HL-60 (cell line): ENCODE data around the gene NXF1.
A peak's percentile ranks its signal among the peaks of the same experiment; 100 is the strongest.

Experiments
- DNase-seq, 2 experiments: peaks; one replicate each; pipeline ENCODE4 v3.0.0-alpha.2; 2010 to 2020; ENCODE audit warnings: low read depth in 1 of 2, low spot score in 1 of 2
- H3K27ac ChIP-seq: fragments of 250-450 bp; sonication (Bioruptor Pico); replicated peaks from 2 replicates; pipeline ENCODE4 v1.5.1; 2020; ENCODE audit warnings: mild to moderate bottlenecking, moderate library complexity
- H3K27me3 ChIP-seq: fragments of 250-450 bp; sonication (Bioruptor Pico); 2 replicates; pipeline ENCODE4 v1.5.1; 2021; ENCODE audit warnings: mild to moderate bottlenecking, moderate library complexity; ENCODE audit not compliant: insufficient read depth, poor library complexity, severe bottlenecking
- H3K4me3 ChIP-seq: replicated peaks from 2 replicates; pipeline ENCODE4 v1.5.1; 2011; ENCODE audit warnings: mild to moderate bottlenecking, control low read depth, low read length; ENCODE audit not compliant: insufficient read depth
- GABPA ChIP-seq: IDR thresholded peaks from 2 replicates; pipeline ENCODE4 v1.6.1; 2012; ENCODE audit warnings: low read depth
- POLR2AphosphoS5 ChIP-seq: IDR thresholded peaks from 2 replicates; pipeline ENCODE4 v1.6.1; 2012; ENCODE audit warnings: low read depth
- SPI1 ChIP-seq: IDR thresholded peaks from 2 replicates; pipeline ENCODE4 v1.6.1; 2012; ENCODE audit warnings: low read depth, mild to moderate bottlenecking, borderline replicate concordance
- TF ChIP-seq, protein P1 (sequence below): IDR thresholded peaks from 2 replicates; pipeline ENCODE4 v1.6.1; 2012; ENCODE audit warnings: low read depth; ENCODE audit not compliant: insufficient replicate concordance
- TF ChIP-seq, protein P2 (sequence below): IDR thresholded peaks from one replicate; pipeline ENCODE4 v1.5.1; 2011; ENCODE audit warnings: low read length, control low read depth, inconsistent platforms; ENCODE audit not compliant: insufficient read depth

The NXF1 gene

DNA sequence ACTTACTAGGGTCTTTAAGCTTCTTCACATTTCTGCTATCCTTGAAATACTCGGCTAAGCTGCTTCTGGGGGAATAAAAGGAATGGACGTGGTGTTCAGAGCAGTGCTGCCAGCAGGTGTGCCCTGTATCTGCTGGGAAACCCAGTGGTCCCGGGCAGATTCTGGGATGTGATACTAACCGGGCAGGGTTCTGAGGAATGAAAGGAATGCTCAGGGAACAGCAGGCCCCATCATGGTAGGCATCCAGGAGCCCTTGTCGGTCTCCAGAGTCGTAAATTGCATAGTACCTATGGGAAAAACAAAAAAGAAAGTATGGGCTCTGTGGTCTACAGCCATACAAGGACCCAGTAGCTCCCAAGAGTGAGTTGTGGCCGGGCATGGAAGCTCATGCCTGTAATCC is 9.0 kb downstream of the NXF1 start:
- TF ChIP-seq SPI1 (no peak), POLR2AphosphoS5 (no peak), GABPA (no peak)
- TF ChIP-seq, protein P1, sequence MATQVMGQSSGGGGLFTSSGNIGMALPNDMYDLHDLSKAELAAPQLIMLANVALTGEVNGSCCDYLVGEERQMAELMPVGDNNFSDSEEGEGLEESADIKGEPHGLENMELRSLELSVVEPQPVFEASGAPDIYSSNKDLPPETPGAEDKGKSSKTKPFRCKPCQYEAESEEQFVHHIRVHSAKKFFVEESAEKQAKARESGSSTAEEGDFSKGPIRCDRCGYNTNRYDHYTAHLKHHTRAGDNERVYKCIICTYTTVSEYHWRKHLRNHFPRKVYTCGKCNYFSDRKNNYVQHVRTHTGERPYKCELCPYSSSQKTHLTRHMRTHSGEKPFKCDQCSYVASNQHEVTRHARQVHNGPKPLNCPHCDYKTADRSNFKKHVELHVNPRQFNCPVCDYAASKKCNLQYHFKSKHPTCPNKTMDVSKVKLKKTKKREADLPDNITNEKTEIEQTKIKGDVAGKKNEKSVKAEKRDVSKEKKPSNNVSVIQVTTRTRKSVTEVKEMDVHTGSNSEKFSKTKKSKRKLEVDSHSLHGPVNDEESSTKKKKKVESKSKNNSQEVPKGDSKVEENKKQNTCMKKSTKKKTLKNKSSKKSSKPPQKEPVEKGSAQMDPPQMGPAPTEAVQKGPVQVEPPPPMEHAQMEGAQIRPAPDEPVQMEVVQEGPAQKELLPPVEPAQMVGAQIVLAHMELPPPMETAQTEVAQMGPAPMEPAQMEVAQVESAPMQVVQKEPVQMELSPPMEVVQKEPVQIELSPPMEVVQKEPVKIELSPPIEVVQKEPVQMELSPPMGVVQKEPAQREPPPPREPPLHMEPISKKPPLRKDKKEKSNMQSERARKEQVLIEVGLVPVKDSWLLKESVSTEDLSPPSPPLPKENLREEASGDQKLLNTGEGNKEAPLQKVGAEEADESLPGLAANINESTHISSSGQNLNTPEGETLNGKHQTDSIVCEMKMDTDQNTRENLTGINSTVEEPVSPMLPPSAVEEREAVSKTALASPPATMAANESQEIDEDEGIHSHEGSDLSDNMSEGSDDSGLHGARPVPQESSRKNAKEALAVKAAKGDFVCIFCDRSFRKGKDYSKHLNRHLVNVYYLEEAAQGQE, result no peak
- TF ChIP-seq, protein P2, sequence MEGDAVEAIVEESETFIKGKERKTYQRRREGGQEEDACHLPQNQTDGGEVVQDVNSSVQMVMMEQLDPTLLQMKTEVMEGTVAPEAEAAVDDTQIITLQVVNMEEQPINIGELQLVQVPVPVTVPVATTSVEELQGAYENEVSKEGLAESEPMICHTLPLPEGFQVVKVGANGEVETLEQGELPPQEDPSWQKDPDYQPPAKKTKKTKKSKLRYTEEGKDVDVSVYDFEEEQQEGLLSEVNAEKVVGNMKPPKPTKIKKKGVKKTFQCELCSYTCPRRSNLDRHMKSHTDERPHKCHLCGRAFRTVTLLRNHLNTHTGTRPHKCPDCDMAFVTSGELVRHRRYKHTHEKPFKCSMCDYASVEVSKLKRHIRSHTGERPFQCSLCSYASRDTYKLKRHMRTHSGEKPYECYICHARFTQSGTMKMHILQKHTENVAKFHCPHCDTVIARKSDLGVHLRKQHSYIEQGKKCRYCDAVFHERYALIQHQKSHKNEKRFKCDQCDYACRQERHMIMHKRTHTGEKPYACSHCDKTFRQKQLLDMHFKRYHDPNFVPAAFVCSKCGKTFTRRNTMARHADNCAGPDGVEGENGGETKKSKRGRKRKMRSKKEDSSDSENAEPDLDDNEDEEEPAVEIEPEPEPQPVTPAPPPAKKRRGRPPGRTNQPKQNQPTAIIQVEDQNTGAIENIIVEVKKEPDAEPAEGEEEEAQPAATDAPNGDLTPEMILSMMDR, result no peak
- H3K4me3 ChIP-seq, result no peak overlapping the region
- H3K27me3 ChIP-seq, result no peaks in the 10 kb centered on the region
- no peak overlapping the region for H3K27ac ChIP-seq
- no peak for DNase-seq

DNA sequence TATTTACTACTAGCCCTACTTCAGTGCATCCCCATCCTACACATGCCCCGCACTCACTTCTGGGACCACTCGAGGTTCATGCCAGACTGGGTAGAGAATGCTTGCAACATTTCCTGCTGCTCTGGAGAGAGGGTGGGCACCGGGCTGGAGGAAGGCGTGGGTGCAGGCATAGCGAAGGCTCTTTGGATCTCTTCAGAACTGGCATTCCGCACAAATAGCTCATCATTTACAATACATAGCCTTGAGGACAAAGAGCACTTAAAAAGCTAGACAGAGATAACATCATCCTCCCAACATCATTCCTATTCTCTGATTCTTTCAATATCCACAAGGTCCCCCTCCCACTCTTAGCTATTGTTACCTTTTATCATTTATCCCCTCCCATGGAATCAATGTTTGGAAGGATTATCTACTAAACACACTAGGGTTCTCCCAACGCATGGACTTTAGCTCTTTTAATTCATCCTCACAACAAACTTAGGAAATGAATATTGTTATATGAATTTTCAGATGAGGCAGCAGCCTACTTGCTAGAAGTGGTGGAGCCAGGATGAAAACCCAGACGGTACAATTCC is 11.0 kb downstream of the NXF1 start:
- H3K27me3 ChIP-seq, result no peaks in the 10 kb centered on the region
- H3K4me3 ChIP-seq, result no peak overlapping the region
- no peak overlapping the region for H3K27ac ChIP-seq
- TF ChIP-seq GABPA, result no peak
- no peak for TF ChIP-seq SPI1
- TF ChIP-seq POLR2AphosphoS5, result no peak
- TF ChIP-seq, protein P2, result no peak
- TF ChIP-seq, protein P1, result no peak
- no peak for DNase-seq

DNA sequence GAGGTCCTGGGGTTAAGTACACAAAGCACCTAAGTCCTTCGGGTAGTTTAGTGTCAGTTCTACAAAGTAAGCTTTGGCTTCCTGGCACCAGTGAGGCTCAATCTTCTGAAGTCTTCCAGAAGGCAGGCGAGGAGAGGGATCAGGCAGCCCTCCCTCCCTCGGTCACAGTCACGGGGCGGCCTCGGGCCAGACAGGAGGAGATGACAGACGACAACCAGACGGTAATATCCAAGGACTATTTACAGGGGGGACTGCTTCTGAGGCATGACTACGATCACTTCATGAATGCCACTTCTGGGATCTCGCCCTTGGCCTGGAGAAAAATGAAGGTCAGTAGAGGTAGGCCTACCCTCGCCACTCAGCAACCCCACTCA is 13.1 kb downstream of the NXF1 start:
- H3K4me3 ChIP-seq, result peak overlapping the region; percentile 97
- TF ChIP-seq, protein P1, result no peak
- H3K27me3 ChIP-seq, result no peaks in the 10 kb centered on the region
- H3K27ac ChIP-seq, result peak overlapping the region; percentile 87
- DNase-seq, result no peak
